Body of pancreas (tissue), 4 donors: ENCODE results near the gene RAPGEF5. TPM values are rescaled to one million over a fixed set of nuclear protein-coding genes. Genes with fewer than 3 reads are reported as not detected.

Source experiments
- ATAC-seq: fragments of 150-250 bp; one replicate; pipeline ENCODE4 v1.9.1; 2016
- DNase-seq, 4 donors: peaks; one replicate each; pipeline ENCODE4 v3.0.0-alpha.2; 2019
- H3K27ac ChIP-seq, 4 donors: fragments of 200-600 bp; sonication (generic); 1 replicate in 3 of 4; 2 replicates in 1 of 4; pipeline versions ENCODE4 v1.5.1 to v1.6.1; 2016 to 2019; ENCODE audit warnings: mild to moderate bottlenecking in 1 of 4, mixed read lengths in 1 of 4, moderate library complexity in 1 of 4
- H3K27me3 ChIP-seq, 2 donors: fragments of 200-600 bp; sonication (generic); one replicate each; pipeline ENCODE4 v1.6.0; 2016; ENCODE audit warnings: mild to moderate bottlenecking in 1 of 2
- H3K36me3 ChIP-seq, 2 donors: fragments of 200-600 bp; sonication (generic); replicated peaks in 1 of 2; 2 replicates each; pipeline ENCODE4 v1.5.1; 2016; ENCODE audit warnings: low read depth in 2 of 2; ENCODE audit not compliant: insufficient read depth in 1 of 2
- H3K4me1 ChIP-seq: fragments of 200-600 bp; sonication (generic); one replicate; pipeline ENCODE4 v1.6.0; 2016
- H3K4me3 ChIP-seq, 2 donors: fragments of 200-600 bp; sonication (generic); 1 replicate in 1 of 2; 2 replicates in 1 of 2; pipeline ENCODE4 v1.5.1; 2016 to 2019
- H3K9me3 ChIP-seq, 3 donors: fragments of 200-600 bp; sonication (generic); 1 replicate in 2 of 3; 2 replicates in 1 of 3; pipeline ENCODE4 v1.5.1; 2016
- CTCF ChIP-seq, 7 experiments: fragments of 450-650 bp in 4 of 7; fragments of 200-600 bp in 3 of 7; sonication (generic) in 3 of 7; IDR thresholded peaks; one replicate each; pipeline ENCODE4 v1.5.1; 2016 to 2019; ENCODE audit warnings: antibody characterized with exemption in 7 of 7
- POLR2A ChIP-seq, 3 donors: fragments of 450-650 bp; IDR thresholded peaks; one replicate each; pipeline ENCODE4 v1.6.1; 2016; ENCODE audit warnings: antibody characterized with exemption in 3 of 3, mild to moderate bottlenecking in 2 of 3
- WGBS, 2 donors: methylation state at CpG; one replicate each; pipeline ENCODE4 v1.1.5; 2017; 5-methylcytosine and 5-hydroxymethylcytosine counted together
- intact Hi-C: fragments of 100-400 bp; cut with DNase I; formaldehyde crosslinking; loops from one replicate; pipeline ENCODE4 v1.15.1; 2023
- total RNA-seq, 2 donors: library from RNA; depleted of rRNA; stranded (reverse); fragments of >200 nt; gene quantifications; one replicate each; pipeline ENCODE4 v1.1.0, GENCODE V29; 2016

Gene RAPGEF5
- total RNA-seq, 2 donors from 2014 or later: 68.0 to 151 TPM

- no peaks in the 10 kb centered on the region for H3K9me3 ChIP-seq
- TF ChIP-seq CTCF (IDR thresholded peaks at IDR 0.05): no peak
- no peak for TF ChIP-seq POLR2A (IDR thresholded peaks at IDR 0.05)
- intact Hi-C loops: no loop called here
- H3K4me3 ChIP-seq: no peak overlapping the region
- 79 to 85% methylated on average over 4 of the region's 4 CpGs for WGBS, 2 donors
- H3K27ac ChIP-seq: no peak overlapping the region
- H3K4me1 ChIP-seq: peaks cover 61% of the 10 kb centered on the region
- ATAC-seq (no peak), DNase-seq (no peak)
- no peaks in the 10 kb centered on the region for H3K27me3 ChIP-seq
- H3K36me3 ChIP-seq: no peaks in the 10 kb centered on the region
Observed at GRCh38 chr7:22179442-22179879, 177.5 kb downstream of the RAPGEF5 start.

- DNase-seq: no peak
- peaks cover 67% of the 10 kb centered on the region for H3K4me1 ChIP-seq
- intact Hi-C loops: no loop called here
- TF ChIP-seq CTCF (IDR thresholded peaks at IDR 0.05): no peak
- TF ChIP-seq POLR2A (IDR thresholded peaks at IDR 0.05): no peak
- H3K27ac ChIP-seq: peak overlapping the region in 2 of 4 donors; percentile 68 to 70
- WGBS, 2 donors: 70 to 75% methylated on average over 1 of the region's 1 CpG
- H3K36me3 ChIP-seq: no peaks in the 10 kb centered on the region
- H3K4me3 ChIP-seq: no peak overlapping the region
- no peaks in the 10 kb centered on the region for H3K27me3 ChIP-seq
- ATAC-seq: no peak
- no peaks in the 10 kb centered on the region for H3K9me3 ChIP-seq
Observed at GRCh38 chr7:22178735-22179134, 178.2 kb downstream of the RAPGEF5 start.

GRCh38 chr7:22176791-22177412 lies 180.1 kb downstream of the RAPGEF5 start:
- Histone ChIP-seq H3K27ac (peak overlapping the region; percentile 68 to 81 (median 72)), H3K9me3 (no peaks in the 10 kb centered on the region), H3K4me1 (peaks cover 76% of the 10 kb centered on the region), H3K4me3 (no peak overlapping the region), H3K27me3 (no peaks in the 10 kb centered on the region), H3K36me3 (no peaks in the 10 kb centered on the region)
- intact Hi-C loops: no loop called here
- DNase-seq (peak; percentile 47 to 79 (median 62)), ATAC-seq (peak; percentile 94)
- TF ChIP-seq CTCF (IDR thresholded peaks at IDR 0.05) (peak in 4 of 7 experiments; percentile 6 to 41 (median 18)), POLR2A (IDR thresholded peaks at IDR 0.05) (no peak)
- 23 to 41% methylated on average over 3 of the region's 3 CpGs for WGBS, 2 donors

- intact Hi-C loops: no loop called here
- Histone ChIP-seq H3K27me3 (no peaks in the 10 kb centered on the region), H3K27ac (peak overlapping the region in 3 of 4 donors; percentile 60 to 81 (median 68)), H3K9me3 (no peaks in the 10 kb centered on the region), H3K4me1 (peaks cover 64% of the 10 kb centered on the region), H3K36me3 (no peaks in the 10 kb centered on the region), H3K4me3 (no peak overlapping the region)
- no peak for ATAC-seq
- TF ChIP-seq POLR2A (IDR thresholded peaks at IDR 0.05) (no peak), CTCF (IDR thresholded peaks at IDR 0.05) (no peak)
- DNase-seq: no peak
Observed at GRCh38 chr7:22174574-22174953, 182.4 kb downstream of the RAPGEF5 start.
